ENCODE measurements around the gene ZFAND2B.

DNA sequence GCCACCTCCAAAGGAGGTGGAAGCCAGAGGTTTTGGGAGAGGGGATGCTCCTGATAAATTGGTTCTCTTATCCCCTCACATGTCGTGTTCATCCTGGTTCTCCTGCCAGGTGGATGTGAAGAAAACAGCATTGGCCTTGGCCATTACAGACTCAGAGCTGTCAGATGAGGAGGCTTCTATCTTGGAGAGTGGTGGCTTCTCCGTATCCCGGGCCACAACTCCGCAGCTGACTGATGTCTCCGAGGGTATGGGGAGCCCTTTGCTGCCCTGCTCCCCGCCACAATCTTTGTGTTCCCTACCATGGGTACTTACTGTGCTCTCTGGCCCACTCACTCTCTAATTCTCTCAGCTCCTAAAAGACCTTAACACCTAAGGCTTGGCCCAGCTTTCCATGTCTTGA lies 25.1 kb upstream of the ZFAND2B start:
- TF ChIP-seq, protein P1, sequence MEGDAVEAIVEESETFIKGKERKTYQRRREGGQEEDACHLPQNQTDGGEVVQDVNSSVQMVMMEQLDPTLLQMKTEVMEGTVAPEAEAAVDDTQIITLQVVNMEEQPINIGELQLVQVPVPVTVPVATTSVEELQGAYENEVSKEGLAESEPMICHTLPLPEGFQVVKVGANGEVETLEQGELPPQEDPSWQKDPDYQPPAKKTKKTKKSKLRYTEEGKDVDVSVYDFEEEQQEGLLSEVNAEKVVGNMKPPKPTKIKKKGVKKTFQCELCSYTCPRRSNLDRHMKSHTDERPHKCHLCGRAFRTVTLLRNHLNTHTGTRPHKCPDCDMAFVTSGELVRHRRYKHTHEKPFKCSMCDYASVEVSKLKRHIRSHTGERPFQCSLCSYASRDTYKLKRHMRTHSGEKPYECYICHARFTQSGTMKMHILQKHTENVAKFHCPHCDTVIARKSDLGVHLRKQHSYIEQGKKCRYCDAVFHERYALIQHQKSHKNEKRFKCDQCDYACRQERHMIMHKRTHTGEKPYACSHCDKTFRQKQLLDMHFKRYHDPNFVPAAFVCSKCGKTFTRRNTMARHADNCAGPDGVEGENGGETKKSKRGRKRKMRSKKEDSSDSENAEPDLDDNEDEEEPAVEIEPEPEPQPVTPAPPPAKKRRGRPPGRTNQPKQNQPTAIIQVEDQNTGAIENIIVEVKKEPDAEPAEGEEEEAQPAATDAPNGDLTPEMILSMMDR (IDR thresholded peaks at IDR 0.05; ENCODE audit: poor library complexity) = no peak
- no peak for TF ChIP-seq EZH2phosphoT487 (IDR thresholded peaks at IDR 0.05; ENCODE audit: low read depth, severe bottlenecking, unreplicated experiment)
- TF ChIP-seq EZH2 (IDR thresholded peaks at IDR 0.05; ENCODE audit: borderline replicate concordance) = no peak

Data from hepatocyte (in vitro differentiated cells).